HL-60/S4 treated with retinoic acid at 250 ng/mL for 4 days and 3 days (cell line): Measurements from ENCODE around the gene RAB3A.

Experiments used
- in situ Hi-C: fragments of 300-500 bp; cut with MboI; formaldehyde crosslinking; loops from 2 replicates; pipeline ENCODE4 v1.7.0; 2022; ENCODE audit warnings: low sequenced_read_pairs

RAB3A gene, protein sequence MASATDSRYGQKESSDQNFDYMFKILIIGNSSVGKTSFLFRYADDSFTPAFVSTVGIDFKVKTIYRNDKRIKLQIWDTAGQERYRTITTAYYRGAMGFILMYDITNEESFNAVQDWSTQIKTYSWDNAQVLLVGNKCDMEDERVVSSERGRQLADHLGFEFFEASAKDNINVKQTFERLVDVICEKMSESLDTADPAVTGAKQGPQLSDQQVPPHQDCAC

DNA sequence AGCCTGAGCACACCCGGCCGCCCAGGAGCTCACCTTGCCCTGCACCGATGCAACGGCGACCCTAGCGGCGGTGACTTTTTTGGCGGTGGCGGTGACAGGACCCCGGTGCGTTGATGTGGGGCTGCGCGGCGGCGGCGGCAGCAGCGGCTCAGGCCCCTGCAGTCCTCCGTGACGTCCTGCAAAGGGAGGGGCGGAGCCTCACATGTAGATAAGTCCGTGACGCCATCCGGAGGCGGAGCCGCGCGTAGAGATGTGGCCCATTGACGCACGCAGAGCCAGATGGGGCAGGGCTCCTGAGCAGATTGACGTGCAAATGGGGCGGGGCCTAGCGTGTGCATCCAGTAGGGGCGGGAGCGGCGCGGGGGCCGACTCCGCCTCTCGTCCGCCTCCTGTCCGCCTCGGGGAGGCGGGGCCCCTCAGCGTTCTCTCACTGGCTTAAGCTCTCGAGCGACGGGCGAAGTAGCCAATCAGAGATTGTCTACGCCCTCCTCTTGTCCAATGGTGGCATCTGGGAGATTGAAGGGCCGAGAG is at the start of gene RAB3A:
RAB3A (minus strand) TSS at position 180 of the 531 bp plus-strand sequence. CDS start 1,302 bp downstream, outside the sequence.
- in situ Hi-C loops = no loop called here

DNA sequence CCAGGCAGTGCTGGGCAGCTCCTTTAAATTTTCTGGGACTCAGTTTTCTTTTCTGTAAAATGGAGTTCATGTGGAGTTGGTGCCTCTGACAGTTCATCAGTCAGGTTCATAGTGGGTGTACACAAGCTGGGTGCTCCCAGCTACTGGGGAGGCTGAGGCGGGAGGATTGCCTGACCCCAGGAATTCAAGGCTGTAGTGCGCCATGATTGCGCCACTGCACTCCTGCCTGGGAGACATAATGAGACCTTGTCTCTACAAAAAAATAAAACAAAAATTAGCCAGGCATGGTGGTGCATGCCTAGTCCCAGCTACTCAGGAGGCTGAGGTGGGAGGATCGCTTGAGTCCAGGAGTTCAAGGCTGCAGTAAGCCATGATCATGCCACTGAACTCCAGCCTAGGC is 49.3 kb upstream of the RAB3A start:
- in situ Hi-C loops = no loop called here

DNA sequence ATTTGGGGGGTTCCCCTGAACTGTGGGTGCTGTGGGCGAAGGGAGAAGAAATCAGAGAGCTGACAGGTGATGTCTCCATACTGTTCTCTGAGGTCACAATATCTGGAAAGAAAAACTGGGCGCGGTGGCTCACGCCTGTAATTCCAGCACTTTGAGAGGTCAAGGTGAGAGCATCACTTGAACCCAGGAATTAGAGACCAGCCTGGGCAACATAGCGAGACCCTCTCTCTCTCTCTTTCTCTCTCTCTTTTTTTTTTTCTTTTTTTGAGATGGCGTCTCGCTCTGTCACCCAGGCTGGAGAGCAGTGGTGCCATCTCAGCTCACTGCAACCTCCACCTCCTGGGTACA is 48.5 kb upstream of the RAB3A start:
- in situ Hi-C loops = no loop called here

DNA sequence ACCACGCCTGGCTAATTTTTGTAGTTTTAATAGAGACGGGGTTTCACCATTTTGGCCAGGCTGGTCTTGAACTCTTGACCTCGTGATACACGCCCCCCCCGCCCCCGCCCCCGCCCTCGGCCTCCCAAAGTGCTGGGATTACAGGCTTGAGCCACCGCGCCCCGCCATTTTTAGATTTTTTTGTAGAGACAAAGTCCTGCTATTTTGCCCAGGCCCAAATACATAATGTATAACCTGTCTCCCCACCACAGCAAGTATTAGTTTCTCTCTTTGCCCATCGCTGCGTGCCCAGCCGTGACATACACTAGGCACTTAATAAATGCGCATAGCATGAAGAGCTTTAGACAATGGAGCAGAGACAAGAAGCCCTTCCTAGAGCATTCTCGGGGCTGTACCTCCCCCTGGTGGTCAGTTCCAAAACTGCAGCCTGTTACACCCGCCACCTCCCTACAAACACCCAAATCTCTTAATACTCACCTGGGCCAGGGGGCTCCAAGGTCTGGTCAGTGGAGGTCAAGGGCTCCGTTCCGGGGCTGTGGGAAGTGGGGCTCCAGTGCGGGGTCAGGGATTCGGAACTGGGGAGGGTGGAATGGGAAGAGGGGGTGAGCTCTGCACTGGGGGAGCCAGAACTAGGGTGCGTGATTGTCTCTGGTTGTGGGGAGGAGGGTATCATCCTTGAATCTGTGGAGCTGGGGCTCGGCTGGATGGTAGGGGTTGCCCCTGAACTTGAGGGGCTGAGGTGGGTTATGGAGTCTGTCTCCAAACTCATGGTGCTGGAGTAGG is 47.9 kb upstream of the RAB3A start:
- in situ Hi-C loops = no loop called here

DNA sequence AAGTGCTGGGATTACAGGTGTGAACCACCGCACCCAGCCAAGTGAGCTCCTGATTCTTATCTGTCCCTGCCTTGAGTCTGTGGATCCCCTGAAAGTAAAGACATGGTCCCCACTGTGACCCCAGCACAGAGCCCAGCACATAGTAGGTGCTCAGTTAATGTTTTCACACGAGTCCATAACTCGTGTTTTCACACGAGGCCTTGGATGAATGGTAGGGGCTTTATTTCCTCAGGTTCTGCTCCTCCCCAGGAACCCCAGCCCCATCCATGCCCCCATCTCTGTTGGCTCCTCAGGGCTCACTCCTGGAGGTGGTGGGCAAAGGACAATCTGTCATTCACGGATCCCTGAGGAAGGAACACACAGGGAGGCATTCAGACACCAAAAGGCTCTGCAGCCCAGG is 46.0 kb upstream of the RAB3A start:
- in situ Hi-C loops = no loop called here

DNA sequence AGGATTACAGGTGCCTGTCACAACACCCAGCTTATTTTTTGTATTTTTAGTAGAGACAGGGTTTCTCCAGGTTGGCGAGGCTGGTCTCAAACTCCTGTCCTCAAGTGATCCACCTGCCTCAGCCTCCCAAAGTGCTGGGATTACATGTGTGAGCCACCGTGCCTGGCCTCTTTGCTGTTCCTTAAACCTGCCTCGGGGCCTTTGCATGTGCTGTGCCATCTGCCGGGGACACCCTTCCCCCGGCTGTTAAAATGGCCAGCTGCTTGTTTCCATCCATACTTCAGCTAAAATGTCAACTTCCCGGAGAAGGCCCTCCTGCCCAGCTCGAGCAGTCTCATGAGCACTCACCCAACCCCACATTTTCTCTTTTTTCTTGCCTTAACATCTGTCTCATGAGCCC is 41.5 kb upstream of the RAB3A start:
- in situ Hi-C loops = no loop called here

DNA sequence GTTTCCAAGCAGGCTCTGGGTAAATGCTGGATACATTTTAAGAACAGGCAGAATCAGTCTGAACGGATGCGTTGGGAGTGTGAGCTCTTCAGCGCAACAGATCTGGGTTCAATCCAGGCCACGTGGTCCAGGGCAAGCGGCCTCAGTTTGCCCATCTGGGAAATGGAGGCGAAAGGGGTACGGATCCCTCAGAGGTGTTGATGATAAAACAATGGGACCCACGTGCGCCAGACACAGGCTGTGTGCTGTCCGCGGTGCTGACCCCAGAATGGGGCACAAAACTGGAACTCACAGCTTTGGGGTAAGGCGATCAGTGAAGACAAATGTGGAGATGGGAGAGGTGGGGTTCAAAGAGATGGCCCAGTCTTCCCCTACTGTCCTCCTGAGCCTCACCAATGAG is 35.5 kb upstream of the RAB3A start:
- in situ Hi-C loops = no loop called here

DNA sequence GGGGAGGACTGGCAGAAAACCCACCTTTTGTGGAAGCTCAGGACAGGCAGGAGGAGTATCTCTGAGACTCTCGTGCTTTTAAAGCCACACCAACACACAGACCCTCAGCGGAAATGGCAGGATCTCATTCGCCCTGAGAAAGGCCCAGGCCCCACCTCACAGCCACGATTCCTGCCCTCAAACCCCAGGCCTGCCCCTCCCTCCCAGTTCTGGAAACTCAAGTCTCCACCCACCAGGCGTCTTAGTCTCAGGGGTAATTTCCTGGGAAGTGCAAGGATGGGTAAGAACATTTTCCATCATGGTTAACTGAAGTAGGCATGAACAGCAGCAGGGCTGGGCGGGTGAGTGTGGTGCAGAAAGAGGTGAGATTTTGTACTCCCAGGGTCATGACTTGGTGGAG is 30.4 kb upstream of the RAB3A start:
- in situ Hi-C loops = no loop called here

DNA sequence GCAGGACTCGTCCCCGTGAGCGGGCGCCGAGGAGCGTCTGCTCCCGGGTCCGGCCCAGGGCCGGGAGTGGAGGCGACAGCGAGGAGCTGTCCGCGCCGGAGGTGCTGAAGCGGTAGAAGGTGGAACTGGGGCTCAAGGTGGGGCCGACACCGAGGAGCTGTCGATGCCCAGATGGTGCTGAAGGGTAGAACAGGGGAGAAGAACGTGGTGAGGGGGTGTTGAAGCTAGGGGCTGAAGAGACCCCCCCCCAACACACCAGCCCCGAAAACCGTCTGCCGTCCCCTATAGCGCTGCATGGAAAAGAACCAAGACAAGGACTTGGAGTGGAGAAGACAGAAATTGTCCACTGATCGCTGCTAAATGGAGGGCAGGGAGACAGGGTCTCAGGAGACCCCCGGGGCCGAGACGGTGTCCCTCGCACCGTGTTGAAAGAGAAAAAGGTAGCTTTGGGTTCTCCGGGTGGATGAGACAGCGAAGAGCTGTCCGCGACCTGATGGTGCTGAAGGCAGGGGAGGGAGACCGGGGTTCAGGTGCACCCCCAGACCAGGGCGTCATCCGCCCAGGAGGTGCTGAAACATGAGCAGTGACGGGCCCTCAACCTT is 29.5 kb upstream of the RAB3A start:
- in situ Hi-C loops = no loop called here

DNA sequence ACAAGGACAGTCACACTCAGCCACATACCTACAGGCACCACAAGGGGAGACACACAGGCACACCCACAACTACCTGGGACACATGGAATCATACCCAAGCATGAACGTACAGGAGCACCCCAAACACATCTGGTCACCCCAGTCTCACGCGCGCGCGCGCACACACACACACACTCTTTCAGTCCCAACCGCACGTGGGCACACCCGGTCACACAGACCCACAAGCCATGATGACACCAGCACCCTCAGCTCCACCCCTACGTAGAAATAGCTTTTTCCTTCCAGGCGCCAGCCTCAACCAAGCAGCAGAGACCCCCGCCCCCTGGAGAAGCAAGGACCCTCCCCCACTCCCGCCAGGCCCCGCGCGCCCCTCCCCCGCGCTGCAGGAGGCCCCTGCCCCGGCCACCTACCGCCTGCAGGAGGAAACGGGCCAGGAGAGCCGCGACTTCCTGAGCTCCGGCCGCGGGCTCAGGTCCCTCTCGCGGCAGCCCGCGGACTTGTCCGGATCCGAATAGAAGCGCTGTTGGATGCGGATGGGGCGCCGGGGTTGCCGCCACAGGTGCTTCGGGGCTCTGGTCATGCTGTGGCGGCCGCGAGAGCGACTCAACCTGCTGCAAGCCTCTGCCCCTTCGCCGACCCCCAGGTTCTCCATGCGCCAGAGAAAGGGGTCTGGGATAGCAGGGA is 28.8 kb upstream of the RAB3A start:
- in situ Hi-C loops = no loop called here

DNA sequence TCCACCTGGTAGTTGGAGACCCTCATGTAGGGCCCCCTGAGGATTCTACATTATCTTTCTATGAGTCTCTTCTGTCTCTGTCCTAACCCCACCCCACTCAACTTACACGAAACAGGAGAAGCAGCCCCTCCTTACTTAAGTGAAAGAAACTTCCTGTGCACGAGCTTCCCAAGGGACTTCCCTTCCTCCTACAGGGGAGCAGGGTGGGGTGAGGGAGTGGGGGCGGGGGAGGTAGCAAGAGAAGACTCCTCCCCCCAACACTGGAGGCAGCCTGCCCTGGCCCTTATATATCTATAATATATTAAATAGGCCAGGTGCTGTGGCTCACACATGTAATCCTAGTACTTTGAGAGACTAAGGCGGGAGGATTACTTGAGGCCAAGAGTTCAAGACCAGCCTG is 27.9 kb upstream of the RAB3A start:
- in situ Hi-C loops = no loop called here

DNA sequence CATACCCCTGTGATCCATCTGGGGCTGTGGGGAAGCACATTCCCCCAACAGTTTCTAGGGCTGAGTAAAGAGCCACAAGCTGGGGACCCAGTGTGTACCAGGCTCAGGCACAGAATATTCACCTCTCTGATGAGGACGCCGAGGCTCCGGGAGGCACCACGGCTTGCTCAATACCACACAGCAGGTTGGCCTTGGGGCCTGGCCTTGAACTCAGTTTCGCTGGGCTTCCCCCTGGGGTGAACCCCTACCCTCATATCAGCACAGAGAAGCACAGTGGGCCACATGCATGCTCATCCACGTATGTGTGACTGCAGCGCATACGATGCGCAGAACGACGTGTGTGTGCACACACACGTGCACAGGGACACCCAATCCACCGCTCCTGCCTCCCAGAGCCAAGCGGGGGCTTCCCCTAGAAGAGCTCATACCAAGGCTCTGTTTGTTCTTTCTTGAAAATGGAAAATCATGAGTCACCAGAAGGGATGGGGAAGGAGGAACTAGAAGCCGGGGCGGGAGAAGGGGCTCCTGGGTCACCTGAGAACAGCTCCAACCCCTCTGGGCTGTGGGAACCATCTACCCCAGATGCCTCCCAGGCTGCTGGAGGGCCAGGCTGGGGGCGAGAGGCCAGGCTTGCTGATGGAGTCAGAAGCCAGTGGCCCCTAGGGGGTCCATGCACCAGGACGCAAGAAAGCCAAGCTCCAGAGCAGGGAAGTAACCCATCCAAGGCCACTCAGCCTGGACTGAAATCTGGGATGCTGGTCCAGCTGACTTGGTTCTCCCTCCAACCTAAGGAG is 27.3 kb upstream of the RAB3A start:
- in situ Hi-C loops = no loop called here

DNA sequence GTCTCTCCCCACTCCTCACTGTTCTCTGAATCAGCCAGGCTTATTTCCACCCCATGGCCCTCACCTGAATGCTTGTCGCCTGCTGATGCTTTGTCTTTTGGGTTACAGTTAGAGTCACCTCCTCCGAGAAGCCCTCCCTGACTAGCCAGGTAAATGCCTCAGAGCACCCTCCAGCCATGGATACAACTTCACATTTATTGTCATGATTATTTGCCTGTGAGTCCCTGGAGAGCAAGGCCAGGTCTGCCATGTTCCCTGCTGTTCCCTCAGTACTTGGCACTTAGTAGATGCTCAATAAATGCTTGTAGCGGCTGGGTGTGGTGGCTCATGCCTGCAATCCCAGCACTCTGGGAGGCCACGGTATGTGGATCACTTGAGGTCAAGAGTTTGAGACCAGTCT is 26.1 kb upstream of the RAB3A start:
- in situ Hi-C loops = no loop called here

DNA sequence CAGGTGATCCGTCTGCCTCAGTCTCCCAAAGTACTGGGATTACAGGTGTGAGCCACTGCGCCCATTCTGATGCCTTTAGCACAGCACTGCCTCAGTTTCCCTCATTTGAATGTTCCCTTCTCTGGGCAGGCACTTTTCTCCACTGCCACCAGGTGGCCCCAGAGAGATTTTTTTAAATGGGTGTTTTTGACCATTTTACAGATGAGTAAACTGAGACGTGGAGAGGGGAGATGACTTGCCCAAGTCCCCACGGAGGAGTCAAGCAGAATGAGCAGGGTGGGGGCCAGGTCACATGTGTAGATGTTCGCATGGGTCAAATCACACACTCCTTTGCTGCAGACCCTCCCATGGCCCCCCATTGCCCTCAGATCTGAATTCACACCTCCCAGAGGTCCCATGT is 25.6 kb upstream of the RAB3A start:
- in situ Hi-C loops = no loop called here

DNA sequence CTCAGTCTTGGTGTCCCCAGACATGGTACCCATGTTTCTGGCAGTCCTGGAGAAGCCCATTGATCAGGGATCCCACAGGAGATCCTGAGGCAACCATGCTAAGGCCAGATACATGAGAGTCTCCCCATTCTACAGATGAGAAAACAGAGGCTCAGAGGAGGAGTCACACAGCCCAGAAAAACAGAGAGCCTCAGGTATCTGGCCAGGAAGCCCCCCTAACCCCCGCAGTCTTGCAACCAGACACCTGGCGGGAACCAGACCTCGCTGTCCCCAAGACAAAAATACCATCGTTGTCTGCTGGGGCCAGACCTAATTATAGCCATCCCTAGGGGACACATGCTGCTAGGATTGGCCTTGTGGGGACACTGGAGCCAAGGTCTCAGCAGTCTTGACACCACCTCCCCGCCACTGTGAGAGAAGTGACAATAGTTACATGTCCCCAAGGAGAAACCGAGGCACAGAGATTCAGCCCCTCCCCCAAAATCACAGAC is 24.0 kb upstream of the RAB3A start:
- in situ Hi-C loops = no loop called here

DNA sequence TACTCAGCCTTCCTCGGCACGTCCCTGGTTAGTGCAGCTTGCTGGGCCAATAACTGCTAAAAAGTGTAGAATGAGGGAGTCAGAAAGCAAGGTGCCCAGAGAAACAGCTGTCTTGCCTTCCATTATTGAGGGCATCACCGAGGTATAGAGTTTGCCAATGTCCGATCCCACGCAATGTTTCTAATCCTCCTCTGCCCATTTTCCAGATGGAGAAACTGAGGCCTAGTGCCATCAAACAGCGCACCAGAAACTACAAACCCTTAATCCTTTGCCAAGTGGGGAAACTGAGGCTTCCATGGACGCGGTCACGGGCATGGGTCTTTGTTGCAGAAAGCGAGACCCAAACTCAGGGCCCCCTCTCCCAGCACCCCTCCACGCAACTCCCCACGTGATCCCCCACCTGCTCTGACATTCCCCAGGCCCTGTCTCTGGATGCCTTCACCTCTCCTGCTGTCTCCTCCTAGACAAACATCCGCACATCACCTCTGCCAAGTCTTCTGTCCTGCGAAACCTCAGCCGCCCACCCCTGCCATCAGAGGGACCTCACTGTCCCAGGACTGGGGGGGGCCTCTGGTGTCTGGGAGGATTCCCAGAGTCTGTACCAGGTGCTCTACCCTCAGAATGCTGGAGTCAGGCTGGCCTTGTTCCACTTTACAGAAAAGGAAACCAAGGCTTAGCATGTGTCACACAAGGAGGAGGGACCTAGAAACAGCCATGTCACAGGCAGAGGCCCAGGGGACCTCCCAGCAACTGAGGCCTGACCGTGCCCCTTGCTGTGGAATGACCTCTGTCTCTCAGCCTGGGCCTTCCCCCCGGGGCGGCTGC is 23.3 kb upstream of the RAB3A start:
- in situ Hi-C loops = no loop called here

DNA sequence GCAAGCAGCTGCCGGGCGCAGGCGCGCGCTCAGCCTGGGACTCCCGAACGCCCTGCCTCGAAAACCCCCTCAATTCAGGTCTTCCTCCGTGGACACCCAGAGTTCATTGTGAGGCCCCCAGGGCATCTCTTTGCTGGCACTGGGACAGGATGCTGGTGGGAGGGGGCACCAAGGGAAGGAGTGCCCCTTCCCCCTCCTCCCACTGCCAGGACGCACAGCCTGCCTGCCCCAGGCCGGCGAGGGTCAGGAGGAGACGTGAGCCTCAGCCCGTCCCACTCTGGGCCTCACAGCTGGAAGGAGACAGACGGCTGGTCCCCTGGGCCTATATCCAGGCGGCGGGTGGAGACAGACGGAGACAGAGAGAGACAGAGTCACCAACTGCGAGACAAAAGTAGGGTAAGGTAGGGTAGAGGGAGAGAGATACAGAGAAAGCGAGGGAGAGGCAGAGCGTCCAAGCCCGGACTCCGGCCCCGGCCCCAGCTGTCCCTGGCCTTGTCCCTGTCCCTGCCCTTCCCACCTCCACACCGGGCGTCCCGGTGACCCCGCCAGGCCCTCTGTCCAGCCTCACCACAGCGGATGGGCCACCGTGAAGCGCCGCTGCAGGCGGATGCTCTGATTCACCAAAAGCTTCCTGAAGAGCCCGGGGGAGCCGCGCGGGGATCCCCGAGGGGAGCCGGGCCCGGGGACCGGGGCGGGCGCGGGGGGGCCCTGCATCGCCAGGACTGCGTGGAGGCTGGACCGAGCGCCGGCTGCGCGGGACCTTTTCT is 22.0 kb upstream of the RAB3A start, which contains the start of gene PDE4C:
PDE4C (minus strand) TSS at position 737 of the 767 bp plus-strand sequence; CDS start at position 714, 23 bp downstream.
- in situ Hi-C loops = no loop called here

DNA sequence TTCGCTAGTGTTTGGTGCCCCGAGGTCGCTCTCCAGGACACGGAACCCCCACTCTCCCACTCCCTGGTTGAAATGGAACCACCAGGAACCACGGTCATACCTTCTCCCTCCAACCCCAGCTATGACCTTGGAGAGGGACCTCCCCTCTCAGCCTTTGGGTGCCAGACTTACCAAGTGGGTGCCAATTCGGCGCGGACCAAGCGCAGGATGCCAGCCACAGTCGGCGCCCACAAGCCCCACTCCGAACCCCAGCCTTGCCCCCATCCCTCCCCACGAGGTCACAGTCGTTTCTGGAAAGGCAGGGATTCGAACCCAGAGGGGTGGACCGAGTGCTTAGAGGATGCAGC is 21.5 kb upstream of the RAB3A start:
- in situ Hi-C loops = no loop called here
